ENCODE results near the gene CNTN4.

The CNTN4 gene

DNA sequence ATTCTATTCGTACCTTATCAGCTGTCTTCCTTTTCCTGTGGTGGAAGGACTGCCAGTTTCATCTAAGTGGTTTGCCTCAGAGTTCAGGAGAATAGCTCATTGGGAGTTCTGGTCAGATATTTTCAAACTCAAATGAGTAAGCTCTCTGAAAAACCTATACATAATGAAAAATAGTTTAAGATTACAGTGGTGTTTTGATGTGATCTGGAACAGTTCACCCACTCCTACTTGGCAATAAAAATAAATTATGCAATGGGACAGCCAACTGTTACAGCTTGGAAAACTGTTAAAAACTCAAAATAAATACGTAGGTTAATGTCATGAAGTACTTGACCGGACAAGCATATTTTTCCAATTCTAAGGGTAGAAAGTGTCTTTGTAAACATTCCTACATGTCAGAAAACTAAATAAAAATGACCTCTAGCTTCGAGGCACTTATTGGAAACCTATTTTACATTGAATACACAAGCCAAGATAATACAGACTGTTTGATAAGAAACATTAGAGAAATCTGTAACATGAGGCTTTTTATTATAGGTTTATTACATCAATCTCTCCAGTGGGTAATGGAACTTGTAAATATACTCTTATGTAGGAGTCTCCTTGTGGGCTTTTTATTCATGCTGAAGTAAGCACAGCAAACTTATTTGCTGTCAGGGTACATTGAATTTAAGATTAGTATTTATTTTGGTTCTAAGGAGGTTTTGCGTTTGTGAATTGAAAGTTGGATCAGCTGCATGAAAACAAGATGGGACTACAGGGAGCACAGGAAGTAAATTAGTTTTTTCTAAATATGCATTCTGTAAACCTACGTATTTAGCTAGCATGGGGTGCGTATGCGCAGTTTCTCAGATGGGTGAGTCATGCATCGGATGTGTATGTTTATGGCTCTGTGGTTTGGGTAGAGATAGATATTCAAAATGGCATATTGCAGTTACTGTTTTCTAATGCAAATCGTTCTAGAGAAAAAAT is 558.4 kb downstream of the CNTN4 start:
- in situ Hi-C loops (cut with MboI; ENCODE audit: low sequenced_read_pairs, unreplicated experiment) = no loop called here
- TF ChIP-seq, protein P1, sequence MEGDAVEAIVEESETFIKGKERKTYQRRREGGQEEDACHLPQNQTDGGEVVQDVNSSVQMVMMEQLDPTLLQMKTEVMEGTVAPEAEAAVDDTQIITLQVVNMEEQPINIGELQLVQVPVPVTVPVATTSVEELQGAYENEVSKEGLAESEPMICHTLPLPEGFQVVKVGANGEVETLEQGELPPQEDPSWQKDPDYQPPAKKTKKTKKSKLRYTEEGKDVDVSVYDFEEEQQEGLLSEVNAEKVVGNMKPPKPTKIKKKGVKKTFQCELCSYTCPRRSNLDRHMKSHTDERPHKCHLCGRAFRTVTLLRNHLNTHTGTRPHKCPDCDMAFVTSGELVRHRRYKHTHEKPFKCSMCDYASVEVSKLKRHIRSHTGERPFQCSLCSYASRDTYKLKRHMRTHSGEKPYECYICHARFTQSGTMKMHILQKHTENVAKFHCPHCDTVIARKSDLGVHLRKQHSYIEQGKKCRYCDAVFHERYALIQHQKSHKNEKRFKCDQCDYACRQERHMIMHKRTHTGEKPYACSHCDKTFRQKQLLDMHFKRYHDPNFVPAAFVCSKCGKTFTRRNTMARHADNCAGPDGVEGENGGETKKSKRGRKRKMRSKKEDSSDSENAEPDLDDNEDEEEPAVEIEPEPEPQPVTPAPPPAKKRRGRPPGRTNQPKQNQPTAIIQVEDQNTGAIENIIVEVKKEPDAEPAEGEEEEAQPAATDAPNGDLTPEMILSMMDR (IDR thresholded peaks at IDR 0.05; ENCODE audit: borderline replicate concordance, control extremely low read depth, extremely low read depth, insufficient read depth, missing control alignments) = no peak
- no peak for DNase-seq (ENCODE audit: low spot score)

DNA sequence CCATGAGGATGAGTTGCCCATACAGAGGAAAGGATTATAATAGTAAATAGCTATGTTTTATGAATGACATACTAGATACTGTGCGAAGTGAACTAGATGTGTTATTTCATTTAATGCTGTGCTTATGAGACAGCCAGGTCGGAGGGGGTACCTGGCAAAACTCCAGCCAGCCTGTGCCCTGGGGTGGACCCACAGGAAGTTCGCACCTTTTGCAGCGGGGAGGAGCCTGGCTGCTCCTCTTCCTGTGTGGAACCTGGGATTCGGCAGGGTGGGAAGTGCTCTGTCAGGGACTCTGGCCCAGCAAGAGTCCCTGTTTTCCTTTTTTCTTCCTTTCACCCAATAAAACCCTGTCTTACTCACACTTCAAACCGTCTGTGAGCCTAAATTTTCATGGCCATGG is 559.3 kb downstream of the CNTN4 start:
- in situ Hi-C loops (cut with MboI; ENCODE audit: low sequenced_read_pairs, unreplicated experiment) = no loop called here
- TF ChIP-seq, protein P1 (IDR thresholded peaks at IDR 0.05; ENCODE audit: borderline replicate concordance, control extremely low read depth, extremely low read depth, insufficient read depth, missing control alignments) = no peak
- DNase-seq (ENCODE audit: low spot score) = no peak

DNA sequence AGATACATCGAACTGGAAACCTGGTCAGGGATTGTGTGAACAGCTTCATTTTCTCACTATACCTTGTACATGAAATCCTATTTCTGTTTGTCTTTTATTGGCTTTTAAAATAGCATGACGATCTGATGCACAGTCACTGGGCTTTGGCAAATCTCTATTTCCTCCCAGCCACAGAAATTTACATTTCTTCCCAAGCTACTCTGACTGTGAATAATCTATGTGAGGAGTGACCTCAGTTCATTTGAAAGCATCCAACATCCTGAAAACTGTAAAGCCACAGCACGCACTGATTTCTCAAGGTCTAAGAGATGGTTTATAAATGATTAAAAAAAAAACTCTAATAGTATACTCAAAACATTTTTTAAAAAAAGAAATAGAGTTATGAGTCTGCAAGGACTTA is 561.2 kb downstream of the CNTN4 start:
- DNase-seq (ENCODE audit: low spot score) = no peak
- TF ChIP-seq, protein P1 (IDR thresholded peaks at IDR 0.05; ENCODE audit: borderline replicate concordance, control extremely low read depth, extremely low read depth, insufficient read depth, missing control alignments) = no peak
- in situ Hi-C loops (cut with MboI; ENCODE audit: low sequenced_read_pairs, unreplicated experiment) = no loop called here

DNA sequence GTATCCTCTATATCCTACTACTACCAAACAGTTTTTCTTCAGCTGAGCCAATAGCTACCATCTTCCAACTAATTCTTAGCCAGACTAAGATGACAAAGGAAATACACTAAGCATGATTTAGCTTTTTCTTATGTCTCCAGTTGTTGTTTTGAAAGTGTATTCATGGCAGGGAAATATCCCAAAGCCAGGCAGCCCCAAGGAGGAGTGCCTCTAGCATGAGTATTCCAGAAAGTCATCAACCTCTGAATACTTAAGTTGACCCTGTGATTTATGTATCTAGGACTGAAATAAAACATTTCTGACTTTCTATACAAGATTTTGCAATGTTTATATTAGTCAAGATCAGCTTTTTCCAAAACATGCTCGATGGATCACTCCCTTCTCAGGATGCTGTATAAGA is 562.4 kb downstream of the CNTN4 start:
- in situ Hi-C loops (cut with MboI; ENCODE audit: low sequenced_read_pairs, unreplicated experiment) = no loop called here
- TF ChIP-seq, protein P1 (IDR thresholded peaks at IDR 0.05; ENCODE audit: borderline replicate concordance, control extremely low read depth, extremely low read depth, insufficient read depth, missing control alignments) = no peak
- no peak for DNase-seq (ENCODE audit: low spot score)

DNA sequence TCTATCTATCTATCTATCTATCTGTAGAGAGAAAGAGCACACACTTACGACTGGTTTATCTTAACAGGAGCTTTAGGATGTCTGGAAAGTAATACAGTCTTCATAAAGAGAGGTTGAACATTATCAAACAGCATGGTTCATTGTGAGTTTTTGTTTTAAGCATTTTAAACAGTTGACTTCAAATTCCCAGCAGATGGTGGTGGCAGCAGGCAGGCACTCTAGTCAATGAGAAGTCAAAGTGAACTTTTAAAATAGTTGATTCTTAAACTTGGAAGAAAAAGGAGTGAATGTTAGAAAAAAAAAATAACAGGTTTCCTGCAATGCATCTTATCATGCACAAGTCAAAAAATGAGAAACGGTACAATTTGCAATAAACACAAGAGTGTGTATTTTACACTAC is 578.8 kb downstream of the CNTN4 start:
- TF ChIP-seq, protein P1 (IDR thresholded peaks at IDR 0.05; ENCODE audit: borderline replicate concordance, control extremely low read depth, extremely low read depth, insufficient read depth, missing control alignments) = no peak
- in situ Hi-C loops (cut with MboI; ENCODE audit: low sequenced_read_pairs, unreplicated experiment) = no loop called here
- no peak for DNase-seq (ENCODE audit: low spot score)

DNA sequence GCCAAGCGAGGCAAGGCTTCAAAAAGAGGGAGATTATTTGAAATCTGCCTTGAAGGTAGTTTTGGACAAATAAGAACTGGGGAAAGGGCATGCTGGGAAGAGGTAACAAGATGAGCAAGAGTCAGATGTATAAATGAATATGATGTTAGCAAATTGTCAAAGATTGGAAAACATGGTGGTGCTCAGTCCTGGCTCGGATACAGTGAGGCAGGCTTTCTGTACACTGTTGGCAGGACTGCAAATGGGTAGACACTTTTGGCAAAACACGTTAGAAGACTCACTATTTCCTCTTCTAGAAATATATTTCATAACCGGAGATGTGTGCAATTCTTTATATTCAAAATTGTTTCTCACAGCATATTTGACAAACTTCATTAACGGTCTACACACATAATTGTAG is 581.6 kb downstream of the CNTN4 start:
- no peak for DNase-seq (ENCODE audit: low spot score)
- TF ChIP-seq, protein P1 (IDR thresholded peaks at IDR 0.05; ENCODE audit: borderline replicate concordance, control extremely low read depth, extremely low read depth, insufficient read depth, missing control alignments) = no peak
- in situ Hi-C loops (cut with MboI; ENCODE audit: low sequenced_read_pairs, unreplicated experiment) = no loop called here
